ENCODE measurements around the gene SEC24D. TPM values are rescaled to one million over a fixed set of nuclear protein-coding genes. Genes with fewer than 3 reads are reported as not detected.

Gene SEC24D
- total and polyA plus RNA-seq, 2 of the 8 experiments (the other 6 are each of a cell fraction or from before 2014, with no cell fraction given), result 28.9 to 91.6 TPM

DNA sequence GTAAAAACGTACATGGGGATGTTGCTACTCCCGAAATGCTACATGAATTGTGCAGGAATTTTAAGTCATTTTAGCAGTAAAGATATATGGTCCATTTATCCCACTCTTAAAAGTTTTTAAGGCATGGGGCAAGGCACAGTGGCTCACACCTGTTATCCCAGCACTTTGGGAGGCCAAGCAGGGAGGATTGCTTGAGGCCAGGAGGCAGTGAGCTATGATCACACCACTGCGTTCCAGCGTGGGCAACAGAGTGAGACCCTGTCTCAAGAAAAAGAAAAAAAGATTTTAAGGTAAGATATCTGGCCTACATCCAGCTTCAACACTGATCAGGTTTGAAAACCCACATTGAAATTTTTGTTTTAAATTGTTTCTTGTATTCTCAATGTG lies 1.2 kb upstream of the SEC24D start:
- H3K27ac ChIP-seq (ENCODE audit: low read depth, low read length), result no peak overlapping the region
- H2AK5ac ChIP-seq (ENCODE audit: low read depth, low read length), result no peak overlapping the region
- peaks cover 3 to 14% (median 10%) of the 10 kb centered on the region in 4 experiments; a peak in 6 of 8 replicates for H3K36me3 ChIP-seq (ENCODE audit: control insufficient read depth in 2 of 4, insufficient read depth in 4 of 4, low read length in 3 of 4)
- peak overlapping the region; percentile 62; the same call in 1 of the 2 replicates for H2BK20ac ChIP-seq (ENCODE audit: low read length)
- peak overlapping the region; percentile 6 for H4K91ac ChIP-seq (replicated peaks; ENCODE audit: insufficient read length, low read length)
- no peaks in the 10 kb centered on the region for H3K27me3 ChIP-seq (replicated peaks in 1 of 4; ENCODE audit: control insufficient read depth in 3 of 4, extremely low read depth in 1 of 4, insufficient read depth in 3 of 4, low read length in 3 of 4)
- H2AFZ ChIP-seq (ENCODE audit: low read length), result no peak overlapping the region; the same call in 1 of the 2 replicates
- WGBS, 2 experiments (ENCODE audit: extremely low coverage in 1 of 2, insufficient coverage in 1 of 2, insufficient read length in 1 of 2, insufficient replicate concordance in 2 of 2, low coverage in 1 of 2, low lambda C conversion rate in 2 of 2, missing lambda C conversion rate in 1 of 2), result 73% methylated on average over 4 of the region's 4 CpGs; no CpG with 5 or more reads in 1 of the 2 experiments
- ChIA-PET CTCF (ENCODE audit: partially characterized antibody) (interaction anchor here (0.6 to 2.4 kb wide), 10 partner anchors 10 to 470 kb away, joined by 3 to 18 read pairs (median 4); no protein-coding TSS in a partner anchor), POLR2A (ENCODE audit: partially characterized antibody) (interaction anchor here (0.7 to 5.0 kb wide), 9 partner anchors 10 to 112 kb away, joined by 3 to 32 read pairs (median 4); partner anchors contain the start of gene SYNPO2)
- H3K9ac ChIP-seq (replicated peaks in 1 of 4; ENCODE audit: extremely low read depth in 1 of 4, low read depth in 3 of 4, low read length in 3 of 4), result peak overlapping the region in 1 of 4 experiments; percentile 74; a peak in 1 of 7 replicates
- H3K4me2 ChIP-seq (ENCODE audit: insufficient read depth in 1 of 2, low read depth in 2 of 2, low read length in 2 of 2), result peak overlapping the region; percentile 87 to 88
- H3K14ac ChIP-seq (ENCODE audit: insufficient read length), result no peak overlapping the region
- H2BK120ac ChIP-seq (replicated peaks; ENCODE audit: low read depth, low read length), result no peak overlapping the region
- H4K20me1 ChIP-seq (replicated peaks in 1 of 2; ENCODE audit: control insufficient read depth in 1 of 2, insufficient read depth in 2 of 2, low read length in 2 of 2), result peaks cover 0 to 1% of the 10 kb centered on the region in 2 experiments
- H4K5ac ChIP-seq (ENCODE audit: insufficient read length, low read depth, low read length), result no peak overlapping the region
- peaks cover 0 to 9% (median under 1%) of the 10 kb centered on the region in 4 experiments; a peak in 2 of 7 replicates for H3K4me1 ChIP-seq (replicated peaks in 1 of 4; ENCODE audit: control insufficient read depth in 3 of 4, insufficient read depth in 4 of 4, low read length in 3 of 4)
- FAIRE-seq (no peak), DNase-seq (ENCODE audit: low read depth in 1 of 2, low spot score in 2 of 2) (no peak)
- H3K79me1 ChIP-seq (ENCODE audit: low read depth, low read length), result peaks cover 2% of the 10 kb centered on the region; the same call in 1 of the 2 replicates
- H3K9me3 ChIP-seq (ENCODE audit: insufficient read depth in 2 of 2, low read depth in 1 of 2, low read length in 1 of 2), result no peaks in the 10 kb centered on the region
- no peak overlapping the region for H2BK5ac ChIP-seq (ENCODE audit: low read depth, low read length)
- no peak overlapping the region for H2BK12ac ChIP-seq (ENCODE audit: low read depth, low read length)
- H3K18ac ChIP-seq (ENCODE audit: extremely low read depth, low read length), result no peak overlapping the region
- peak overlapping the region in 2 of 4 experiments; percentile 70; a peak in 3 of 8 replicates for H3K4me3 ChIP-seq (ENCODE audit: extremely low read depth in 1 of 4, insufficient read depth in 2 of 4, low read depth in 3 of 4, low read length in 4 of 4)
- no peak overlapping the region for H4K8ac ChIP-seq (ENCODE audit: extremely low read depth, insufficient read depth, low read length)
- H3K79me2 ChIP-seq (ENCODE audit: control insufficient read depth in 1 of 2, insufficient read depth in 2 of 2, low read length in 2 of 2), result peaks cover 4 to 34% of the 10 kb centered on the region in 2 experiments; a peak in 2 of 4 replicates
- no peak overlapping the region for H3K4ac ChIP-seq (replicated peaks; ENCODE audit: insufficient read length, low read depth, low read length)
- no peak overlapping the region for H2BK15ac ChIP-seq (ENCODE audit: low read length)
- TF ChIP-seq HDAC6 (IDR thresholded peaks at IDR 0.05; ENCODE audit: low read depth, low read length), result no peak
- no peak for TF ChIP-seq CEBPB (IDR thresholded peaks at IDR 0.05; ENCODE audit: low read depth, low read length)
- no peak for TF ChIP-seq CBX8 (IDR thresholded peaks at IDR 0.05; ENCODE audit: borderline replicate concordance, low read depth, low read length)
- peaks cover 8% of the 10 kb centered on the region; the same call in 1 of the 2 replicates for H3K23me2 ChIP-seq (ENCODE audit: low read depth, low read length)
- H3K56ac ChIP-seq (replicated peaks; ENCODE audit: insufficient read length, low read depth, low read length), result no peak overlapping the region
- H3K23ac ChIP-seq (ENCODE audit: insufficient read length), result no peak overlapping the region
